HG03108 (cell line): Measurements from ENCODE around the gene PLXNA3.

Experiments used
- ATAC-seq: cut with Tn5 transposase; IDR thresholded peaks from one replicate; pipeline ENCODE4 v1.9.1; 2021; ENCODE audit warnings: moderate library complexity; ENCODE audit not compliant: unreplicated experiment

Gene PLXNA3

DNA sequence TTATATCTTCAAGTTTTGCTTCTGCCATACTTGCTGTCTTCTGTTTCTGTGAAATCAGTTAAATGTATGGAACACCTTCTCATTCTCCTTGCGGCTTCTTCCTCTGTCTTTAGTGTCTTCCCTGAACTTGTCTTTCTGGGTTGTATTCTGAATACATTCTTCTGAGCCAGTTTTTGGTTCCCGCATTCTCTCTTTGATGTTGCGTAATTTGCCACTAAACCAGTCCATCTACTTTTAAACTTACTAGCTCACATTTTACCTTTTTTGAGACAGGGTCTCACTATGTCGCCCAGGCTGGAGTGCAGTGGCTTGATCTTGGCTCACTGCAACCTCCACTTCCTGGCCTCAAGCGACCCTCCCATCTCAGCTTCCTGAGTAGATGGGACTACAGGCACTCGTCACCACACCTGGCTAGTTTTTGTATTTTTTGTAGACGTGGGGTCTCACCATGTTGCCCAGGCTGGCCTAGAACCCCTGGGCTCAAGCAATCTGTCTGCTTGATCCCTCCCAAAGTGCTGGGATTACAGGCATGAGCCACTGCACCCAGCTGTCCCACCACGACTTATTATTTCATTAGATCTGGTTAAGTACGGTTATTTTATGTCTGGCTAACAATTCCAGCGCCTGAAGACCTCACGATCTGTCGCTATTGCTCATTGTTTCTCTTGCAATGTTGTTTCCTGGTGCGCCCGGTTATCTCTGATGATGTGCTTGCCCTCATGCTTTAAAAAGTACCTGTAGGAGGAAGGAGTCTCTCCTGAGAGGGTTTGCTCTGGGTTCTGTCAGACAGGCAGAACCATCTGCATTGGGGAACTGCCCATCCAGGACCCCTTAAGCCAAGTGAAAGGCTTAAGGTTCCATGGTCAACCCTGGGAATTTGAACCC is 67.8 kb downstream of the PLXNA3 start:
- no peak for ATAC-seq

DNA sequence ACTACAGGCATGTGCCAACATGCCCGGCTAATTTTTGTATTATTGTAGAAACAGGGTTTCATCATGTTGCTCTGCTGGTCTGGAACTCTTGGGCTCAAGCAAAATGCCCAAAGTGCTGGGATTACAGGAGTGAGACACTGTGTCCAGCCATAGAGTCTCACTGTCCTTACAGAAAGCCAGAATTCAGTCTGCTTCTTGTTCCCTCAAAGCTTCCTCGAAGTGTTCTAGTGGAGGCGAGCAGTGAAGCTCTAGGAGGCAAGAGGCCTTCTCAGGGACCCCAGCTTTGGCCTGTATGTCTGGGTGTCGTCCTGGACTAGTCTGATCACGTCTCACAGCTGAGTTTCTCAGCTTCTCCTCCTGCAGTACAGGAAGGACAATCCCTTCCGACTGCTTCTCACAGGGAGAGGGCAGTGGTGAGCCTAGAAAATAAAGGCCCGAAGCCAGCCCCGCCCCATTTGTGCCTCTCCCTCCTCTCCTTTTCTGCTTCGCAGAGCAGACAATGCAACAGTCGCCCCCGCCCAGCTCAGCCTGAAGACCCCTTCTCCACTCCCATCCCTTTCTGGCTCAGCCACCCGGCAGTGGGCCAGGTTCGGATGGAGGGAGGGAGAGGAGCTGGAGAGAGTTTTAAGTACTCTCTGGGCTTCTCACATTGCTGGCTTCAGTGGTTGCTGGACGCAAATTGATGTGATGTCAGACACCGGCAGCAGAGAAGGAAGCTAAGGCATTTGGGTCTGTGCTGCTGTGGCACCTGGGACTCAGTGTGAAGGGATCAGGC is 69.0 kb downstream of the PLXNA3 start:
- ATAC-seq: peak; percentile 85
